Ishikawa (cell line): ENCODE results near the gene MROH2B.

Experiments used
- CEBPB ChIP-seq: IDR thresholded peaks from 2 replicates; pipeline ENCODE4 v1.6.1; 2012
- CREB1 ChIP-seq: IDR thresholded peaks from 2 replicates; pipeline ENCODE4 v1.6.1; 2012; ENCODE audit warnings: low read depth
- EGR1 ChIP-seq: IDR thresholded peaks from 2 replicates; pipeline ENCODE4 v1.6.1; 2012
- EP300 ChIP-seq: IDR thresholded peaks from 2 replicates; pipeline ENCODE4 v1.6.1; 2012; ENCODE audit warnings: borderline replicate concordance
- FOXM1 ChIP-seq: IDR thresholded peaks from 2 replicates; pipeline ENCODE4 v1.6.1; 2012; ENCODE audit warnings: low read depth, borderline replicate concordance
- NFIC ChIP-seq: IDR thresholded peaks from 2 replicates; pipeline ENCODE4 v1.6.1; 2012
- RAD21 ChIP-seq: IDR thresholded peaks from 2 replicates; pipeline ENCODE4 v1.6.1; 2012; ENCODE audit warnings: low read depth
- TAF1 ChIP-seq: IDR thresholded peaks from 2 replicates; pipeline ENCODE4 v1.6.1; 2012; ENCODE audit warnings: low read depth, mild to moderate bottlenecking
- TCF12 ChIP-seq: IDR thresholded peaks from 2 replicates; pipeline ENCODE4 v1.6.1; 2012; ENCODE audit warnings: low read depth
- TEAD4 ChIP-seq: IDR thresholded peaks from 2 replicates; pipeline ENCODE4 v1.6.1; 2012
- YY1 ChIP-seq: IDR thresholded peaks from 2 replicates; pipeline ENCODE4 v1.6.1; 2012; ENCODE audit warnings: low read depth
- ZBTB7A ChIP-seq: IDR thresholded peaks from 2 replicates; pipeline ENCODE4 v1.6.1; 2012; ENCODE audit warnings: low read depth
- TF ChIP-seq, protein P1 (sequence below): IDR thresholded peaks from 2 replicates; pipeline ENCODE4 v1.6.1; 2012
- TF ChIP-seq, protein P2 (sequence below): IDR thresholded peaks from 2 replicates; pipeline ENCODE4 v1.6.1; 2012
- TF ChIP-seq, protein P3 (sequence below): IDR thresholded peaks from 2 replicates; pipeline ENCODE4 v1.6.1; 2012; ENCODE audit warnings: low read depth, mild to moderate bottlenecking

MROH2B gene

DNA sequence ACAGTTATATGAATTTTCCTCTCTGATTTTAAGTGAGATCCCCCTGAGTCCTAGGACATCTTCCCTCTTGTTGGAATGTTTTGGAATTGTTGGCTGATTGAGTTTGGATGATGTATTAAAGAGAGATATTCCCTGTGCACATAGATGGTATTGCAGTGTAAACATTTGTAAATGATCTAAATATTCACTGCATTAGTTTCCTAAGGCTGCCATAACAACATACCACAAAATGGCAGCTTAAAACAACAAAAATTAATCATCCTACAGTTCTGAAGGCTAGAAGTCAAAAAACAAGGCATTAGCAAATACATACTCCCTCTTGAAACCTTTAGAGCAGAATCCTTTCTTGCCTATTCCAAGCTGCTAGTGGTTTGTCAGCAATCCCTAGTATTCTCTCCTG, 38.0 kb upstream of the MROH2B start:
- TF ChIP-seq CREB1 (no peak), ZBTB7A (no peak), FOXM1 (no peak), EGR1 (no peak), CEBPB (no peak), YY1 (no peak), TCF12 (no peak), RAD21 (no peak), TEAD4 (no peak)
- TF ChIP-seq, protein P1, sequence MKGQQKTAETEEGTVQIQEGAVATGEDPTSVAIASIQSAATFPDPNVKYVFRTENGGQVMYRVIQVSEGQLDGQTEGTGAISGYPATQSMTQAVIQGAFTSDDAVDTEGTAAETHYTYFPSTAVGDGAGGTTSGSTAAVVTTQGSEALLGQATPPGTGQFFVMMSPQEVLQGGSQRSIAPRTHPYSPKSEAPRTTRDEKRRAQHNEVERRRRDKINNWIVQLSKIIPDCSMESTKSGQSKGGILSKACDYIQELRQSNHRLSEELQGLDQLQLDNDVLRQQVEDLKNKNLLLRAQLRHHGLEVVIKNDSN = no peak
- TF ChIP-seq, protein P2, sequence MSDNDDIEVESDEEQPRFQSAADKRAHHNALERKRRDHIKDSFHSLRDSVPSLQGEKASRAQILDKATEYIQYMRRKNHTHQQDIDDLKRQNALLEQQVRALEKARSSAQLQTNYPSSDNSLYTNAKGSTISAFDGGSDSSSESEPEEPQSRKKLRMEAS = no peak

DNA sequence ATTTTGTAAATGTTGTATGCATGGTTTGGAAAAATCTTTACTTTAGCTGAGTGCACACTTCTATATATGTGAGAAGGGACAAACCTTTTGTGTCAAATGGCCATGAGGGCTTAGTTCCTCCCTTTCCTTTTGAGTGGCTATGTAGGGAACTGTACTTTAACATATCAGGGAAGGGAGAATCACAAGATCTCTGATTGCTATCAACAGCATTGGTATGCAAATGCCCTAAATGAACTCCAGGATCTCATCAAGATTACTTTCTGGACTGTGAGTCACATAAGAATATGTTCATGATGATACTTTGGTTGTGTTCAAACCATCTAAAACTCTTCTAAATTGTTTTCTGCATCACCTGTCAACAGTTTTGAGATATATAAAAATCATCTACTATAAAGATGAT, 31.2 kb upstream of the MROH2B start:
- no peak for TF ChIP-seq CREB1
- TF ChIP-seq EP300 = no peak

DNA sequence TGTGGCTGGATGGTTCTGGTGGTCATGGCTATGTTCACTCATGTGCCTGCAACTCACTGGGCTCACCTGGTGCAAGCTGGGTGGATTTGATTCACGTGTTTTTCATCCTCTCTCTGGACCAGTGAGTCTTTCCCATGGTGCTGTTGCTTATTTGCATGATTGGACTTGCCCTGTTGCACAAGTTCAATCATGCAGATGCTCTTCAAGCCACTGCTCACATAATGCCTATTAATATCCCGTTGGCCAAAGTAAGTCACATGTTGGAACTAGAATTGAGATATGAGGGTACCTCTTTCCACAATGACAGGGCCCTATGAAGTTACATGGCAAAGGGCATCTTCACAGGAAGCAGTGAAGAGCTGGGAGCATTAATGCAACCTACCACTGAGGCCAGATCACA, 26.5 kb upstream of the MROH2B start:
- TF ChIP-seq FOXM1 (no peak), ZBTB7A (no peak), YY1 (no peak), TAF1 (no peak), RAD21 (no peak), EP300 (no peak), EGR1 (no peak), TCF12 (no peak), NFIC (no peak), CEBPB (no peak), CREB1 (no peak), TEAD4 (no peak)
- TF ChIP-seq, protein P1 = no peak
- TF ChIP-seq, protein P2 = no peak
- TF ChIP-seq, protein P3, sequence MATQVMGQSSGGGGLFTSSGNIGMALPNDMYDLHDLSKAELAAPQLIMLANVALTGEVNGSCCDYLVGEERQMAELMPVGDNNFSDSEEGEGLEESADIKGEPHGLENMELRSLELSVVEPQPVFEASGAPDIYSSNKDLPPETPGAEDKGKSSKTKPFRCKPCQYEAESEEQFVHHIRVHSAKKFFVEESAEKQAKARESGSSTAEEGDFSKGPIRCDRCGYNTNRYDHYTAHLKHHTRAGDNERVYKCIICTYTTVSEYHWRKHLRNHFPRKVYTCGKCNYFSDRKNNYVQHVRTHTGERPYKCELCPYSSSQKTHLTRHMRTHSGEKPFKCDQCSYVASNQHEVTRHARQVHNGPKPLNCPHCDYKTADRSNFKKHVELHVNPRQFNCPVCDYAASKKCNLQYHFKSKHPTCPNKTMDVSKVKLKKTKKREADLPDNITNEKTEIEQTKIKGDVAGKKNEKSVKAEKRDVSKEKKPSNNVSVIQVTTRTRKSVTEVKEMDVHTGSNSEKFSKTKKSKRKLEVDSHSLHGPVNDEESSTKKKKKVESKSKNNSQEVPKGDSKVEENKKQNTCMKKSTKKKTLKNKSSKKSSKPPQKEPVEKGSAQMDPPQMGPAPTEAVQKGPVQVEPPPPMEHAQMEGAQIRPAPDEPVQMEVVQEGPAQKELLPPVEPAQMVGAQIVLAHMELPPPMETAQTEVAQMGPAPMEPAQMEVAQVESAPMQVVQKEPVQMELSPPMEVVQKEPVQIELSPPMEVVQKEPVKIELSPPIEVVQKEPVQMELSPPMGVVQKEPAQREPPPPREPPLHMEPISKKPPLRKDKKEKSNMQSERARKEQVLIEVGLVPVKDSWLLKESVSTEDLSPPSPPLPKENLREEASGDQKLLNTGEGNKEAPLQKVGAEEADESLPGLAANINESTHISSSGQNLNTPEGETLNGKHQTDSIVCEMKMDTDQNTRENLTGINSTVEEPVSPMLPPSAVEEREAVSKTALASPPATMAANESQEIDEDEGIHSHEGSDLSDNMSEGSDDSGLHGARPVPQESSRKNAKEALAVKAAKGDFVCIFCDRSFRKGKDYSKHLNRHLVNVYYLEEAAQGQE = no peak

DNA sequence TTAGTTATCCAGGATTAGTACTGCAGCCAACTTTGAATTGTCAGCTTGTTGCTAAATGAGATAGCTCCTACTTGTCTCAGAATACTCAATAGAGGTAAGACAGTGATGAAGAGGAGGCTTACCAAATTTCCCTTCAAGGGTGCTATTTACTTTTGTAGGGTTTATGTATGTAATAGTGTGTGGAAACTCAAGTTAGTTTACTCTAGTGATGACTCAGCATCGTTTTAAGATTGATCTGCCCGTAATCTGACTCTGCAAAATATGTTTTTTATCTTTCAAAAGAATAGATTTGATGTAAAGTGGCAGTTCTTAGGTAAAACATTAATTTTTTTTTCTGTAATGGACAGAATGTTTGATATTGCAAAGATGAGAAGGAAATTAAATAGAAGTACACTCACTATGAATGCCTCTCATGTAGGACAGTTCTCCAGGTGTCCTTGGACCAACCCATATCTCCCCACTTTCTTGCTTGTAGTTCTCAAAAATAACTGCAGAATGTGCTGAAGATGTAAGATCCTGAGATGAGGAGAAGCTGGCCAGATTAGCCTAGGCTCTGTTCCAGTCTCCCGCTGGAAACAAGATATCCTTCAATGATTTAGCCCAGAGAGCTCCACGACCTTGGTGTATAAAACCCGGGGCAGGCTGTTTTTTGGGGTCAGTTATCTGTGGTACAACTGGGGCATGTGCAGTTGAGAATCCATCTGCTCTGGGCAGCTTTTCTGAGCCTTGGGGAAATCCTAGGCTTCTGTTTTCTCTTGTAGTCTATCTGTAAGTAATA, 24.4 kb upstream of the MROH2B start:
- TF ChIP-seq CEBPB (no peak), EP300 (no peak), TCF12 (no peak), CREB1 (no peak), TAF1 (no peak), YY1 (no peak), TEAD4 (no peak), NFIC (no peak), RAD21 (no peak), EGR1 (no peak)
- TF ChIP-seq, protein P1 = no peak
- TF ChIP-seq, protein P2 = no peak

DNA sequence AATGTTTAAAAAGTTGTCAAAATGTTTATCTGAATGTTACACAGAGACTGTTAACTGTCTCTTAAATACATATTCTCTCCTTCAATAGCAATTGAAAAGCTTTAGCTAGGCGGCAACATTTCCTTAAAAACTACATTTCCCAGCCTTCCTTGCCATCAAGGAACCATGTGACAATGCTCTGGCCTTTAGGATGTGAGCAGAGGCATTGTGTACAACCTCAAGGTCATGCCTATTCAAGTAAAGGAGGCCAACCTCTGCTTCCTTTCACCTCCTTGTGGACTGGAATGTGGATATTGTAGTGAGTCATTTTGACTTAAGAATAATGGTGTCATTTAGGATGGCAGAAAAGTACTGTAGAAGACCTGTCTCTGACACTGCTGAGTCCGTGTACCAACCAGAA, 23.7 kb upstream of the MROH2B start:
- TF ChIP-seq ZBTB7A = no peak
- TF ChIP-seq, protein P1 = peak; percentile 80

DNA sequence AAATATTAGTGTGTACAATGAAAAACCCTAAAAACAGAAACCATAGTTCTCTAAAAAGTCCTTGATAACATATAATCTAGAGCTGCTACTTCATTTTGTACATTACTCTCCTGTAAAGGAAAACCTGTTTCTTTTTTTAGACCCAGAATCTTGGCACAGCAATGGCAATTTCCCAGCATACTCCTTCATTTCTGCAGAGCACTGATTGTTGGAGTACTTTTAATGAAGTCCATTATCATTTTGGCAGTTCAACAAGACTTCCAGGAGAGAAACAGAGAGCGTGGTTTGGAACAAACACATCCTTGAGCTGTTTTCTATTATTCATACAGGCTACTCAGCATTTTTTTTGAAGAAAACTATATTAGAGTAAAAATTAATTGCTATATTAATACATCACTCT, 22.7 kb upstream of the MROH2B start:
- TF ChIP-seq TCF12 (no peak), FOXM1 (no peak), CEBPB (no peak), ZBTB7A (no peak), EP300 (no peak), EGR1 (no peak), CREB1 (no peak), RAD21 (no peak), TEAD4 (no peak)
- TF ChIP-seq, protein P2 = no peak
- TF ChIP-seq, protein P3 = no peak
- TF ChIP-seq, protein P1 = no peak
